GM12872 (cell line): ENCODE measurements around the gene PPIB.

ENCODE experiments used
- CTCF ChIP-seq: IDR thresholded peaks from 3 replicates; pipeline ENCODE4 v1.5.1; 2011; ENCODE audit warnings: low read depth, mild to moderate bottlenecking, low read length, moderate library complexity; ENCODE audit not compliant: insufficient read depth

PPIB gene

GRCh38 chr15:64156652-64157331, 6.0 kb downstream of the PPIB start:
- TF ChIP-seq CTCF, result no peak

DNA sequence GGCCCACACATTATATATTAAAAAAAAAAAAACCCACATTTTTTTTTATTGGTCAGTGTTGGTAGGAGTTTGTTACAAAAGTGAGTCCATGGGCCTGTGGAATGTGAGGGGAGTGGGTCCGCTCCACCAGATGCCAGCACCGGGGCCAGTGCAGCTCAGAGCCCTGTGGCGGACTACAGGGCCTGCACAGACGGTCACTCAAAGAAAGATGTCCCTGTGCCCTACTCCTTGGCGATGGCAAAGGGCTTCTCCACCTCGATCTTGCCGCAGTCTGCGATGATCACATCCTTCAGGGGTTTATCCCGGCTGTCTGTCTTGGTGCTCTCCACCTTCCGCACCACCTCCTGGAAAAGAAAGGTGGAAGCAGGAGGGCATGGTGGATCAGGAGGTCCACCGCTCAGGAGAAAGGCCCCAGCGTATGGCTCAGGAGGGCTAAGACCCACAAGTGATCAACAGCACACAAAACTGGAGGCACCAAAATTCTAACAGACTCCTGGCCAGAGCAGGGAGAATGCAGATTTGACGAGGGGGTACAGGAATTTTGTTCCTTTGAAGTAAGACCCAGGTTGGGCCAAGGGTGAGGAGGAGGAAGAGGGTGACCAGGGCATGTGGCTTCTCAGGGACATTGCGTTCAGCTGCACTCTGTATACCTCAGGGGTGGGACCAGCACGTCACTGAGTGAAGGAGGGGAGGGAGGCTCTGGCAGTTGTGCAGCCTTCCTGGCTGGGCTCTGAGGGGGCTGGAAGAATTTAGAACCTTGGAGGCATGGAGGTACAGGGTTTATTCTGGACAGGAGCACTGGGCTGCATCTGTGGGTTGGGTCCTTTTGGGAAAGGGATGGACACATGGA, 6.8 kb downstream of the PPIB start:
- TF ChIP-seq CTCF, result no peak

GRCh38 chr15:64153480-64154367, 9.1 kb downstream of the PPIB start:
- TF ChIP-seq CTCF, result peak; percentile 99

DNA sequence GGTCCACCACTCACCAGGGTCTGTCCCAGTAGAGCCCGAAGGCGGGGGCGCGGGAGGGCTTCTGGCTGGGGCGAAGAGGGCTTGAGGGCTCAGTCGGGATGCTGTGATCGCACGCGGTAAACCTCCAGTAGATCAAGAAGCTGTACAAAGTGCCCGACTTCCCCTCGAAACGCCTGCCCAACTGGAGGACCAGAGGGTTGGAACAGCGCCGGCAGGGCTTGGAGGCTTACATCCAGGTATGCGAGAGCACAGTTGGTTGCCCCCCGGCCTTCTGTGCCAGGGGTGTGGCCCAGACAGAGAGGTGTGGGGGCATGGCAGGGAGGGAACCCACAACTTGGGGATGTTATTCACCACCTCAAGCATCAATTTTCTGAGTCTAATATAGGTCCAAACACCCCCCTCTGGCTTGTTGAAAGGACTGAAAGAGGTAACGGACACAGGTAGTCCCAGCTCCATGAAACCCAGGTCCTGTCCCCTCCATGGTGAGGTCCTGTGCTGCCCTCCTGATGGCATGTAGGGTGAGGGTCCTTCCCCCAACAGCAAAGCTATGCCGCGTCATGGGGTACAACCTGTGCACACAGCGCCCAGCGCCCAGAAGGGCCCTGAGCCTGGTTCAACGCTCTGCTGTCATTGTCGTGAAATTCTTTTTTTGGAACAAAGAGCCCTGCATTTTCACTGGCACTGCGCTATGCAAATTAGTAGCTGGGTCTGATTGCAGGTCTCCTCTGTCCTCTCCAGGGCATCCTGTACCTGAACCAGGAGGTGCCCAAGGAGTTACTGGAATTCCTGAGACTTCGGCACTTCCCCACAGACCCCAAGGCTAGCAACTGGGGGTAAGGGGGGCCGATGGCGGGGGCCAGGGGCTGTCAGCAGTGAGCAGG, 10.1 kb downstream of the PPIB start:
- TF ChIP-seq CTCF, result no peak

DNA sequence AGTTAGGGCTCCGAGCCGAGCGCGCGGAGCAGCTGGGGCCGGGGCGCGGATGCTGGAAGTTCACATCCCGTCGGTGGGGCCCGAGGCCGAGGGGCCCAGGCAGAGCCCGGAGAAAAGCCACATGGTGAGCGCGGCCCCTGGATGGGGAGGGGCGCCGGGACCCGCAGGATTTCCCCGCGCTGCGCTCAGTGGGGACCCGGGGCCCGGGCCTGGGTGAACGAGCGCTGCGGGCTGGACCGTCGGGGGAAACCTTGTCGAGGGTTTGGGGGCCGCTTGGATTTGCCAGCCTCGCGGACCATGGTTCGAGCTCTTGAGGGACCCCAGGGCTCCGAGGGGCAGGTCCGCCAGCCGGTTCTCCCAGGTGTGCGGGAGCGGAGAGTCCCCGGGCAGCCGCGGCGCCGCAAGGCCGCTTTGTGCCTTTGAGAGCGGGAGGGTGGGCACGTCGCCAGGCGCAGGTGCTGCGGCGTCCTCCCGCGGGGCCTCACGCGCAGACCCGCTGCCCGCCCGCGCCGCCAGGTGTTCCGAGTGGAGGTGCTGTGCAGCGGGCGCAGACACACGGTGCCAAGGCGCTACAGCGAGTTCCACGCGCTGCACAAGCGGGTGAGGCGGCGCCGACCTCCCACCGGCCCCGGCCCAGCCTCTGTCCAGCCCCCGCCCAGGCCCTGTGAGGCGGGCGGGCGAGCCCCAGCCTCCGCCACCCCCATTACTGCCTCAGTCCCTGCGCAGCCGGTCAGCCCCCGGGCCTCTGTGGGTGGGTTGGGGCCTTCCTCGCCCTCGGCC, 10.9 kb downstream of the PPIB start, which contains the start of gene SNX22:
TSS of gene SNX22 (plus strand) at position 5 of the 780 bp plus-strand sequence. CDS start at position 50, 45 bp downstream.
- TF ChIP-seq CTCF, result no peak

DNA sequence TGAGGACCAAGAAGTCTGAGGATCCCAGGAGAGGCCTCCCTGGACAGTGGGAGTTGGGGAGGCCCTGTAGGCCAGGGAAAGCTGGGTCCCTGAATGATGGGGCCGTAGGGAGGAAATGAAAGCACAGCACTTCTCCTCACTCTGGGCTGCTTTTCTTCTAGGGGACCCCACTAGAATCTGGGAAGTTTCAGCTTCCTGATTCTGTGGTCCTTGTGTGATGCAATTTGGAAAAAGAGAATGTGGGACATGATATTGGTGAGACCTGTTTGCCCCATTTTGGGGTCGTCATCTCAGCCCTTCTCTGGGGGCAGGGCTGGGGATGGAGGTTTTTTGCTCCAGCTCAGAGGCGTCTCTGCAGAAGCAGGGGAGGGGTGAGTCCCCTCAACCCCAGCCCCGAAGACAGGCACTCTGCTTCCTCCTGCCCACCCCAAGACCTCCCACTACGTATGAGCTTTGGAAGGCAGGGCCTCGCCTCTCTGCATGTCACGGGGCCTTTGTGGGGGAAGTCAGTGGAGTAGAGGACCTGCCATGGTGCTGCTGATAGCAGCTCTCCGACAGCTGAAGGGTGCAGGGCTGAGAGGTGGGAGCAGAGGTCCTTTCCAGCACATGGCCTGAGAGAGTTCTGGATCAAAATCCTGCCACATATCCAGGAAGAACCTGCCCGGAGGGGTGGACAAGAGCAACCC, 12.8 kb downstream of the PPIB start:
- TF ChIP-seq CTCF, result no peak
